NCI-H82 treated with DMSO at 0.1 percent for 48 hours (cell line): ENCODE results near the gene TIMM17B.

Experiments used
- DNase-seq: peaks from one replicate; lab custom pipeline; 2025; ENCODE audit not compliant: unreplicated experiment; lab: John Stamatoyannopoulos, UW

TIMM17B gene

GRCh38 chrX:48897625-48898306 lies at the start of gene TIMM17B, which contains the start of gene PQBP1:
TIMM17B (minus strand) TSS chrX:48897768; CDS start chrX:48897749, 19 bp downstream.
PQBP1 (plus strand) TSS chrX:48897930; CDS start chrX:48898510, 580 bp downstream.
- DNase-seq, result peak; percentile 95

DNA sequence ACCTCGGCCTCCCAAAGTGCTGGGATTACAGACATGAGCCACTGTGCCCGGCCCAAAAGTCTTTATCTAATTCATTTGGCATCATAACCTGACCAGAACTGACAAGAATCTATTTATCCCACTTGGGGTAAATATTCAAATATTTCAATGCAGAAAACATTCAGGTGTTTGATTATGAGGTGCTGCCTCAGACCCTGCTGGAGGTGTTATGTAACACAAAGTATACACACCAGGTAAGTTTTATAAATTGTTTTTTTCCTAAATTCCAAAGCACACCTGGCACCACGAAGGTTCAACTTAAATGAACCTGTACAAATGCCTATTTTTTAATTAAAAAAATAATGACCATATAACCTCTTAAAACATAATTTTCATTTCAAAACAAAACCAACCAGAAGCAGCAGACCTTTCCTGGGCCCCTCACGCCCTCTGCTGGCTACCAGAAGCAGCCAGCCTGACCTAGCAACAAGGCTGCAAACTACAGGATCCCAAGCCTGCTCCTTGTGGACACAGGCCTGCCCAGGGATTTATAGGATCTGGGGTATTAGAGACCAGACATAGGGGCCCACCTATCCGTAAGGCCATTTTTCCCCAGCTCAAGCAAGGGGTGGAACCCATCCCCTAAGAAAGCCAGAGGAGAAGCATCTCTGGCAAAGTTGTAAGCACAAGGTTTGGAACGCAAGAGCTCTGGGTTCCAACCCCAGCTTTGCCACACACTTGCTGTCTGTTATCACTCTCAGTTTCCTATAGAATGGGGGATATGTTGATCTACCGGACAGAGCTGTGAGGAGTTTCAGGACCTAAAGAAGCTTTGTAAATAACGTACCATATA lies 48.2 kb upstream of the TIMM17B start:
- peak; percentile 48 for DNase-seq

- DNase-seq, result no peak
Measured at GRCh38 chrX:48942895-48943294, 45.3 kb upstream of the TIMM17B start.

DNA sequence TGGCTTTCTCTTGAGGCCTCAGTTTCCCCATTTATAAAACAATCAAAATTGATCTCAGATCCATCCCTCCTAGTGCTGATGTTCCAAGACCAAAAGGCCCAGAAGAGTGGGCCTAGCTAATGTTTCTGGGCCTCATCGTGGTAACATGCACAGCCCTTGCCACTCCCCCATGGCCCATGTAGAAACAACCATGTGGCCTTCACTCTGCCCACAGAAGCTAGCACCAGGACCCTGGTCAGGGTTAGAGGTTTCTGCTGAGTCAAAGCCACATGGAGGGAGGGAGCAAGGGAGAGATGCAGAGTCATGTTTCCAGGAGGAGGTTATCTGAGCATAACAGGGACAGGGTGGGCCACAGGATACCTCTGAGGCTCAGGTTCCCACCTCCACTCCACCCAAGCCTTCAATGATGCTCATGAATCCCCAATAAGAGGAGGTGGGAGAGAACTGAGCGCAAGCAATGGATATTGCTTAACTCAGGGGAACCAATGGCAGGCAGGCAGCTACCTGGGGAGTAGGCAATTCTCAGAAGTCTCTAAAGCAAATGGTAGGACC lies 42.9 kb upstream of the TIMM17B start:
- DNase-seq, result no peak

GRCh38 chrX:48939524-48940228 lies 42.1 kb upstream of the TIMM17B start:
- DNase-seq, result no peak

DNA sequence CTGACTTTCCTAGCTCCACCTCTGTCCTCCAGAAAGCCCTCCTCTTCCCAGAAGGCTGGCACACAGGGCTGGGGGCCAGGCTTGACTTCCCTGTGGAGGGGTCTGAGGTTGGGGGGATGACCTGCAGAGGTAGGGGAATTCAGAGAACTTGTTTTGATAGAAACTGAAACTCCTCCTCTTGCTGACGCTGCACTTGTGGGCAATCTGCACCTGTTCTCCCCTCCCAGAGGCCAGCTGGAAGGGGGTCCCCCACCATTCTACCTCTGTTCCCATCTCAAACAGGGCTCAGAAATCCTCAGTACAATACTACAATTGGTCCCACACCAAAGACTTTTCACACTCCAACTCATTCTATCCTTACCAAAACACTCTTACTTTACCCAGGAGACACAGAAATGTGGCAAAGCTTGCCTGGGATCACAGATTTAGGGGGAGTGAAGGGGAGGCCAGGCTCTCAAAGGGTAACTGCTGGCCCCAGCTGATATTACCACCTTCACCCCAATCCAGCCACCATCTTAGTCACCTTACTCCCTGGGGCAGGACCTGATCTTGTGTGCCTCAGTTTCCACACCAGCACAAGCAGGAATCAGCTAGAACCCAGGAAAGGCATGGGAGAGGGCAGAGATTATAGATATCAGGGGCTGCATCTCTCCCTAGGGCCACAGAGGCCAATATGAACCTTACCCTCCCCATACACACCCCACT lies 41.3 kb upstream of the TIMM17B start:
- DNase-seq, result no peak

- no peak for DNase-seq
Measured at GRCh38 chrX:48937054-48937907, 39.7 kb upstream of the TIMM17B start.

DNA sequence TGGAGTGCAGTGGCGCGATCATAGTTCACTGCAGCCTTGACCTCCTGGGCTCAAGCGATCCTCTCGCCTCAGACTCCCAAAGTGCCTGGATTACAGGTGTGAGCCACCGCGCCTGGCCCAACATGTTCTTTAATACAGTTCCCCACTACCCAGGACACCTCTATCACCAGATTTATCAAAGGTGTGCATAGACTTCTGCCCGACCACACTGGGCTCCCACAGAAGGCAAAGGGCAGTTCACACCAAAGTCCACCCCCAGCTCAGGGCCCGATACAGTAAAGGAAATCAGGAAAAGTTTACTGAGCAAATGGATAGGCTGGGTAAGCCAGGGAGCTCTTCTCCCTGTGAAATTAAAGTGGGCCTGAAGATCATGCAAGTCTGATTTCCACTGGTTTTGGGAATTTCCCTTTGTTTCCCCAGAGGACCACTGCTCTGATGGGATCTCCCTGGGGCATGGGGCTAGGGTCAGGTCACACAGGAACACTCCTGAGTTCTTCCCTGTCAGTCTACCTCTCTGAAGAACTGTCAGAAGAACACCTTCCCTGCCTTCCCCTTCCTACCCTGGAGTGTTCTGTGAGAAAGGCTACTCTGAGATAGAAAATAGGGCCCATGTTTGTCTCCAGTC lies 39.0 kb upstream of the TIMM17B start:
- no peak for DNase-seq

DNA sequence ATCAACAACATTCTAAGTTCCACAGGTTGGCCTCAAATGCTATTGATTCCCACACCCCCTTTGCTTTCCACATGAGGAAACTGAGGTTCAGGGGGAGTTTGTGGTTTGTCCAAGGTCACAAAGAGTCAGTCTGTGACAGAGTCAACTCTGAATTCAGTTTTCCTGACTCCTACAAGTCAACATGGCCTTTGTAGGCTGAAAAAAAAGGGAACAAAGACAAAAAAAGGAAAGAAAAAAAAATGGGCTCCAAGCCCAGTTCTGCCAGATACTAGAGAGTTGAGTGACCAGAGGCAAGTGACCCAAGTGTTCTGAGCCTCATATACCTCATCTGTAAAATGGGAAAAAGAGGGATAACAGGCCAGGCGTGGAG lies 37.7 kb upstream of the TIMM17B start:
- DNase-seq, result no peak

DNA sequence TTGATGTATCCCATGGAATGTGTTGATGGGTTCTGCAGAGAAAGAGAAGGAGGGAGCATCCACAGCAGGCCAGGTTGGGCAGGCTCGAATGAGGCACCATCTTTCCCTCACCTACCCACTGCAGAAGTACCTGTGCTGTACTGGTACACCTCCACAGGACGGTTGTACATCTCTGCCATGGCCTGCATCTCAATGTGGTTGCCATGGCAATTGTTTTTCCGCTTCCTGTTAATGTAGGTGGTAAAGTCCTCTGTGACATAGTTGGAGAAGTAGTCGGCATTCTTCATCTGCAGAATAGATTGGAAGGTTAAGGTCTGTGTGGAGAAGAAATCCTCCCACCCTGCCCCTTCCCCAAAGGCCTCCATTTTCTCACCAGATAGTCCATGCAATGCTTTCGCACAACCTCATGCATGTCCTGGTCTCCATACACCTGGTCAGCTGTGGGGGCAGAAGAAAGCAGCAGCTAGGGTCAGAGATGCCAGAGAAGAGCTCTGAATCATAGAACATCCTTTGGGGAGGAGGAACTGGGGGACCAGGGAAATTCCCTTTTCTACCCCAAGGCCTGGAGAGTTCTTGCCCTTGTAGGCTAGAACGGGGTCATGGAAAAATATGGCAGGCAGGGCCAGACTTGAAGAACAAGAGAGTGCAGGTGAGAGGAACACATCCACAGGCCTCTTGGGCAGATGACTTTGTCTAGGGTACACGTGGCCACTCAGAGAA lies 37.2 kb upstream of the TIMM17B start:
- no peak for DNase-seq

DNA sequence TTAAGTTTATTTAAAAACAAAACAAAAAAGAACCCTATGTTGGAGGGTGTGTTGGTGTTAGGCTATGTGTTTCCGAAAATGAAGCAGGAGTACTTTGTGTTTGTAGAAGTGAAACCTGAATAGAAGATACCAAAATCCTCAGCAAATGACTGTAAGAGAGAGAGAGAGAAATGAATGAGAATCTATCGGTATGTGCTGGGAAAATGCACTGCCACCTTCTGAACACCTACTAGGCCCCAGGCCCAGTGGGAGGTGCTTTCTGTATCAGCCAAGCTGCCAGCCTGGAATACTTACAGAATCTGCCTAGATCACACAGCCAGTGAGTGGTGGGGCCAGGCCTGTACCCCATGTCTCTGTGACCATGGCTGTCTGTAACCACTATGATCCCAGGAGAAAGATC lies 36.2 kb upstream of the TIMM17B start:
- DNase-seq, result no peak

DNA sequence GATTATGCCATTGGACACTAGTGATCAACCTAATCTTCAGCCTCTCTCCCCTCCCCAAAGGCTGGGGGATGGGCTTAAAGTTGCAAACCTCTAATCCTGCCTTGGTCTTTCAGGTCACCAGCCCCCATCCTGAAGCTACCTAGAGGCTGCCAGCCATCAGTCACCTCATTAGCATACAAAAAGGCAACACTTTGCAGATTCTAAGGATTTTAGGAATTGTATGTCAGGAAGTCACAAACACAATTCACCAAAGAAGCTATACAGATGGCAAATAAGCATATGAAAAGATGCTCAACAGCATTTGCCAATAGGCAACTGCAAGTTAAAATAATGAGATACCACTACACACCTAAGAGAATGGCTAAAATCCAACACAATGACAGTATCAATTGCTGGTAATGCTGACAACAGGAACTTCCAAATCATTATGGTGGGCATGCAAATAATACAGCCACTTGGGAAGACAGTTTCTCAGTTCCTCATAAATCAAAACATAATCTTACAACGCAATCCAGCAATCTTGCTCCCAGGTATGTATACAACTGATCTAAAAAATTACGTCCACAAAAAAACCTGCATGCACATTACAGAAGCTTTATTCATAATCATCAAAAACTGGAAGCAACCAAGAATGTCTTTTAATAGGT lies 30.3 kb upstream of the TIMM17B start:
- DNase-seq, result no peak

GRCh38 chrX:48927123-48927522 lies 29.6 kb upstream of the TIMM17B start:
- DNase-seq, result no peak

GRCh38 chrX:48924270-48924669 lies 26.7 kb upstream of the TIMM17B start:
- DNase-seq, result no peak

- no peak for DNase-seq
Measured at GRCh38 chrX:48923771-48924170, 26.2 kb upstream of the TIMM17B start.

DNA sequence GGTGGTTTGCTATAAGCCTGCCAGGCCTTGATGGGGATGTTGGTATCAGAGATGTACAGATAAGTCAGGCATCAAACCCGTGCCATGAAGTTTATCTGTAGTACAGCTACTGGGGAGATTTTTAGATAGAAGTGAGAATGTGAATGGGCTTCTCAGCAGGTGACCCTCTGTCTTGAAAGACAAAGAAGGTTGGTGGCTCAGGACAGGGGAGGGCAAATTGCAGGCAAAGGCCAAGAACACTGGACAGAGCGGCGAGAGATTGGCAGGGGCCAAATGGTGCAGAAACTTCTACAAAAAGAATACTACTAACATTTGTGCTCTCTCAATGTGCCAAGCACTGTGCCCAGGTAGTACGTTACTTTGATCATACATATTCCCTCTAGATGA lies 23.1 kb upstream of the TIMM17B start:
- no peak for DNase-seq

- DNase-seq, result no peak
Measured at GRCh38 chrX:48919947-48920717, 22.6 kb upstream of the TIMM17B start.
